NOMO-1 treated with DMSO at 0.1 percent for 48 hours (cell line): ENCODE results near the gene PKP3.
"Not testable (repeated sequence)": the region's sequence is repeated elsewhere in the genome, so short reads cannot be mapped to it uniquely, and the experiment has no call there.

Source experiments
- DNase-seq: peaks from one replicate; lab custom pipeline; 2025; ENCODE audit not compliant: unreplicated experiment; lab: John Stamatoyannopoulos, UW

The PKP3 gene

DNA sequence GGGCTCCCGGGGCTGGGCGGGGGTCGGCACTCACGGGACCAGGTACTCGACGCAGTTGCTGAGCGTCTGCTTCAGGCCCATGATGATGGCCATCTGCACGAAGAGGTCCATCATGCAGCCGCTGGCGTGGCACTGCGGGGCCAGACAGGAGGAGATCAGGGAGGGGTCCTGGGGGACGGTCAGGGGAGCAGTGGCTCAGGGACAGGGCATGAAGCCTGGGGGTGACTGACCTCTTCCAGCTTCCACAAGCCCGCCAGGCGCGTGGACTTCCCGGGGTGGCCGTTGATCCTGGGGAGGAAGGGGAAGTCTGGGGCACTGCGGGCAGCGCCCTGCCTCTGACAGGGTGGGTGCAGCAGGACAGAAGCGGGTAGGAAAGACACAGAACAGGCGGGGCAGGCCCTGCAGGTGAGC lies 26.9 kb downstream of the PKP3 start:
- no peak for DNase-seq

DNA sequence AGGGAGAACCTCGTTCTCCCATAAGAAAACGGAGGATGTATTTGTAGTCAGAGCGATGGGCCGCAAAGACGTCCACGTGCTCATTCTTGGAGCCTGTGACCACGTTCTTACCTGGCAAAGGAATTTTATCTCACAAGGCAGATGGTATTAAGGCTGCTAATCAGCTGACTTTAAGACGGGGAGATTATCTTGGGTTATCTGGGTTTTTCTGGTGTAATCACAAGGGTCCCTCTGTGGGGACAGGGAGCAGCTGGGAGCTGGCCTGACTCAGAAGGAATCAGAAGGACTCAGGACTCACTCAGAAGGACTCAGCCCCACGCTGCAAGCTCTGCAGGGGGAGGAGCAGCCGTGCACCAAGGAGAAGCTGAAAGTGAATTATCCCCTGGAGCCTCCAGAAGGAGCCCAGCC lies 28.2 kb downstream of the PKP3 start:
- no peak for DNase-seq

DNA sequence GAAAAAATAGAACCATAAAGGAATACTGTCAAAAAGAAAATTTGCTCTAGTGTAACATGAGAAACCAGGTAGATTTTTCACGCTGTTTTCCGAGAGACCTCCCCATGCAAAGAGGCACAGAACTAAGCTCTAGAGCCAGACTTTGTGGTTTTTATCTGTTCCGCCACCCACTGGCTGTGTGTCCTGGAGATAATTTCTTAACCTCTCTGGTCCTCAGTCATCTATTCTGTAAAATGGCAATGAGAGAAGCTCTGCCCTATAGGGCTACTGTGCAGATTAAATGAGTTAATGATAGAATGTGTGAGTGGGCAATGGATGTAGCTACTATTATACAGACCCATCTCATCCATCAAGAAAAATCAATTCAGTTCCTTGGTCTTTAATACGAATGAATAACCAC lies 30.2 kb downstream of the PKP3 start:
- DNase-seq = no peak

DNA sequence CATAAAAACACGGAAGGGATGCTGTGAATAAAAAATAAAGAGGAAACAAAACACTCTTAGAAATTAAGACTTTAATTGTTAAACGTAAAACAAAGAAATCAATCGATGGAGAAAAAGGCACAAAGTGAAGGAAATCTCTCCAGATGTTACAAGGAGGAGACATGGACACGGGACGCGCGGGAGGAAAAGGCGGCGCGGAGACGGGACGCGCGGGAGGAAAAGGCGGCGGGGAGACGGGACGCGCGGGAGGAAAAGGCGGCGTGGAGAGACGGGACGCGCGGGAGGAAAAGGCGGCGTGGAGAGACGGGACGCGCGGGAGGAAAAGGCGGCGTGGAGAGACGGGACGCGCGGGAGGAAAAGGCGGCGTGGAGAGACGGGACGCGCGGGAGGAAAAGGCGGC lies 30.8 kb downstream of the PKP3 start:
- DNase-seq = not testable (repeated sequence)

DNA sequence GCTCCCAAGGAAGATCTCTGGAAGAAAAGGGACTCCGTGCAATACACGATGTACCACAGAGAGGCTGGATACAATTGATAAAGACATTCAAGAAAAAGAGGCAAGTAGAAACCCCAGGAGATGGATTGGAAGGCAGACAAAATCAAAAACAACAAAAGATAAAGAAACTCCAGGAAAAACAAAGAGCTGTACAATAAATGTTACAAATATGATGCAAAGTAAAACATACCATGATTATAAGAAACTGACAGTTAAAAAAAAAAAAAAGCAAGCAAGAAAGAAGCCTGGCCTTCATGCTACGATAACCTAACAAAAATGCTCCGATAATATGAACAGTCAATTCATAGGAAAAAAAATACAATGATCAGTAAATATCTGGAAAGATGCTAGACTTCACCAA lies 31.3 kb downstream of the PKP3 start:
- DNase-seq = no peak

DNA sequence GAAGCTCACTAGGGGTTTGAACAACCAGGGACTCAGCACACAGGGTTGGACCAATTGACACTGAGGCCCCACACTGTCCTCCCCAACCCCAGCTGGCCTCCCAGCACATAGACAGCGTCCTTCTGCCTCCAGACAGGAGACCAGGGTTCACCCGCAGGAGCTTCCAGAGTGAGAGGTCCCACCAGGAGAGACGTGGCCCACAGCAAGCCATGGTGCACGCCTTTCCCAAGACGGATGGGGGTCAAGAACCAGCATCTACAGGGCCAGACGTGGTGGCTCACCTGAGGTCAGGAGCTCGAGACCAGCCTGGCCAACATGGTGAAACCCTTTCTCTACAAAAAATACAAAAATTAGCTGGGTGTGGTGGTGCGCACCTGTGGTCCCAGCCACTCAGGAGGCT lies 32.8 kb downstream of the PKP3 start:
- no peak for DNase-seq

DNA sequence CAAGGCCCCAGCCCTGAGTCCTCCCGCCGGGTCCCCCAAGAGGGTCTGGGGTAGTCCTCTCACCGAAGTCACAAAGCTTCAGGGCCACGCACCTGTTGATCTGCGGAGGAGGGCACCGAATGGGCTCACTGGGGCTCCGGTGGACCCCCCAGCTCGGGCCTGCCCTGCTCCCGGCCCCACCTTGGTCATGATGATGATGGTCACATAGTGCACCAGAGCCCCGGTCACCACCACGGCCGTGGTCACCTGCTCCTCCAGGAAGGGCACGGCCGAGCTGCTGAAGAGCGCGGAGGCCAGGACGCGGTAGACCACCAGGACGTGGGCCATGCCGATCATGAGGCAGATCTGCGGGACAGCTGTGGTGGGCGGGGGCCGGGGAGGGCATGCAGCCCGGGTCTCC lies 34.3 kb downstream of the PKP3 start:
- no peak for DNase-seq

DNA sequence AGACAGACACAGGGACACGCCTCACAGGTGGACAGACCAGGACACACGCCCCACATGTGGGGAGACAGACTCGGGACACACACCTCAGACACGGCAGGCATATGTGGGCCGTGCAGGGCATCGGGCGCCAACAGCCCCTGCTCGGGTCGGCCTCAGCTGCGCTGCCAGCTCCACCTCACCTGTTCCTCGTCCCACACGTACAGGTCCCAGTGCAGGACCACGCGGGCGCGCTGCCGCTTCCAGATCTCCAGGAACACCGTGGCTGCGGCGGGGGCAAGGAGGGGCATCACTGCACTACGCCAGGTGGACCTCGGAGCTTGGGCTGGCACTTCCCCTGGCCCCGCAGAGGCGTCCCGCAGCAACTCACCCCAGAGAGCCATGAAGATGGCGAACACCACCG lies 35.4 kb downstream of the PKP3 start:
- DNase-seq = no peak

DNA sequence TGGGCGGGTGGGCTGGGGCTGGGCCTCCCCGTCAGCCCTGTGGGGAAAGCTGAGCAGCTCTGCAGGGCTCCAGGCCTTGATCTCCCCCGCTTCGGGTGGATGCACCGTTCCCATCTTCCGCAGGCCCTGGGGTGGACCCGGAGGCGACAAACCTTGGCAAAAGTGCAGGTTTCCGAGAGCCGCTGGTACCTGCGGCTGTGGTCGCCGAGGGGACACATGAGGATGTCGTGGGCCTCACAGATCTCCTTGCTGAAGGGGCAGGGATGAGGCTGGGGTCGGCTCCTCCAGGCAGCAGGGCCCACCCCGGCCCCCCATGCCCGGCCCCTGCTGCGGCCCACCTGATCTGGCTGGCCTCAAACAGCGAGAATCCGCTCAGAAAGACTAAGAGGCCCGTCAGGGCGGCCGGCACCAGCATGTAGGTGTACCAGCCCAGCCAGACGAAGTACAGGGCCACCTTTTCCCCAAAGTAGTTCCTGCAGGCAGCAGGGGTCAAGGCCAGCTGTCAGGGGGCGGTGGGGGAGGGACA lies 36.0 kb downstream of the PKP3 start:
- DNase-seq = no peak

DNA sequence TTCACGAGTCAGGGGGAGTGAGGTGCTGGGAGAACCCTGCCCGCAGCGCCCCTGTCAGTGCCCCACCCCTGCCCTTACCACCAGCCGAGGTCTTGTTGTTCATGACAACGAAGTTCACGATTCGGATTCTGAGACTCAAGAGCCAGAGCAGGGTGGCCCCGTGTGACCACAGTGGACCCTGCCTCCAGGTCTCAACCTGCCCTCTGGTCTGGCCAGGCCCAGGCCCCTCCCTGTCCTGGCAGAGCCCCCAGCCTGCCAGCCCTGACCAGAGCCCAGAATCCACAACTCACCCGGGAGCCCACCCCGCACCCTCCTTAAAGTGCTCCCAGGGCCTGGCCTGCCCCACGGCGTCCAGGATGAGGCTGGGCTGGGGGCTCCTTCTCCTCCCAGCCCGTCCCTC lies 37.9 kb downstream of the PKP3 start:
- DNase-seq = no peak

DNA sequence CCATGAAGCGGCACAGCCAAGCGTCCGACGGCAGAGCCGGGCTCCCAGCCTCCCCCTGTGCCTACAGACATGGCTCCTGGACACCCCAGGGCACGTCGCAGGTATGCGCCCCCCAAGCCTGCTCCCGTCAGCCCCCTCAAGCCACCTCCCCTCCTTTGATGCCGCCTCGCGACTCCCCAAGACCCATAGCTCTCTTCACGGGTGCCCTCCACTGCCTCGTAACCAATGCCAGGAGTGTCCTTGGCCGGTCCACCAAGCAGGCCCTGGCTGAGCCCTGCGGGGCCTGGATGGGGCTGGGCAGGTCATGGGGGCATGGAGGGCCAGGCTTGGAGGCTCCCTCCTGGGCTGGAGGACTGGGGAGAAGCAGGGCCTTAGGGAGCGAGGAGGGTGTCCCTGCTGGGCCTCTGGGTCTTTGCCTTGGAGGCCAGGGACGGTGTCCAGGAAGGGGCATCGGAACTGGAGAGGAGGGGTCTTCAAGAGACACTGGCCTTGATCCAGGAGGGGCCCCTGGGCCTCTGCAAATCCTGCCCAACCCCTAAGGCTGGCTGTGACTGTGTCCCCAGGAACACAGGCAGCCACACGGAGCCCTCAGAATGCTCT lies 38.6 kb downstream of the PKP3 start:
- DNase-seq = no peak

DNA sequence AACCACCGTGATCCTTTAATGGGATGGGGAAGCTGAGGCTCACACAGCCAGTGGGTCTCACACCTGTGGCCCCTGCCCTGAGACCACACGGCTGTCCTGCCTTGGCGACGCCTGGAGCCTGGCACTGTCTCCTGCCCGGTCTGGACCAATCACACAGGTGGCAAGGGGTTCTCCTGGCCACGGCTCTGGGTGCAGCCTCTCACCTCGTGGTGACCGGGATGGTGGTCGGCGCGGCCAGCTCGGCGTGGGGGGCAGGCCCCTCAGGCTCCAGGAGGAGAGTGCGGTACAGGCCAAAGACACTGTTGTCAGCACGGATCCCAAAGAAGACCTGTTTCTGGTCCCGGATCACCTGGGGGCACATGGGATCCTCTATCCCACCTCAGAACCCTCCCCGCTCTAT lies 39.1 kb downstream of the PKP3 start:
- no peak for DNase-seq

DNA sequence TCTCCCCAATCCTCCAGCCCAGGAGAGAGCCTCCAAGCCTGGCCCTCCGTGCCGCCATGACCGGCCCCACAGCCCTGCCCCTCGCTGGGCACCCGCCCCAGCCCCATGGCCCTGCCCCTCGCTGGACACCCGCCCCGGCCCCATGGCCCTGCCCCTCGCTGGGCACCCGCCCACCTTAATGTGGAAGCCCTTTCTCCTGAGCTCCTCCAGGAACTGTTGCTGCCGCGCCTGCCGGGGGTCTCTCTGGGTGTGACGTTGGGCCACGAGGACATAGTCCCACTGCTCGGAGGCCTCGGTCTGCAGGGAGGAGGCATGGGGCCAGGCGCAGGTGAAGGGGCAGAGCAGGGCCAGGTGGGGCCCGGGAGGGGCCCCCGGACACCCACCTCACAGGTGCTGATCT lies 39.6 kb downstream of the PKP3 start:
- DNase-seq = no peak

DNA sequence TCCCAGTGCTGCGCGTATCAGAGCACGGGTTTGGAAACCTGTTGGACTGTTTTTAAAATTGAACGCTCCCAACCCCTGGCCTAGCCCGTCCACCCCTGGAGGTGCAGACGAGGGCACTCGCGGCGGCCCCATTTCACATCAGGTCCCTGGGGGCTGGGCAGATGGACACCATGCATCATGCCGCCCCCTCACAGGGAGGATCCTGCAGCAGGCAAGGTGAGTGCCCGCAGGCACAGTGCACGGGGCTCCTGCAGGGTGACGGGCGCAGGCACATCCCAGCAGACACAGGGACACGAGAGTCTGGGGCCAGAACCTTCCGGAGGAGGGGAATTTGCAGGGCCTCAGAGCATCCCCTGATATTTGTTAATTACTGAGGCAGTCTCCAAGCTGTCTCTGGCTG lies 40.5 kb downstream of the PKP3 start:
- DNase-seq = no peak

DNA sequence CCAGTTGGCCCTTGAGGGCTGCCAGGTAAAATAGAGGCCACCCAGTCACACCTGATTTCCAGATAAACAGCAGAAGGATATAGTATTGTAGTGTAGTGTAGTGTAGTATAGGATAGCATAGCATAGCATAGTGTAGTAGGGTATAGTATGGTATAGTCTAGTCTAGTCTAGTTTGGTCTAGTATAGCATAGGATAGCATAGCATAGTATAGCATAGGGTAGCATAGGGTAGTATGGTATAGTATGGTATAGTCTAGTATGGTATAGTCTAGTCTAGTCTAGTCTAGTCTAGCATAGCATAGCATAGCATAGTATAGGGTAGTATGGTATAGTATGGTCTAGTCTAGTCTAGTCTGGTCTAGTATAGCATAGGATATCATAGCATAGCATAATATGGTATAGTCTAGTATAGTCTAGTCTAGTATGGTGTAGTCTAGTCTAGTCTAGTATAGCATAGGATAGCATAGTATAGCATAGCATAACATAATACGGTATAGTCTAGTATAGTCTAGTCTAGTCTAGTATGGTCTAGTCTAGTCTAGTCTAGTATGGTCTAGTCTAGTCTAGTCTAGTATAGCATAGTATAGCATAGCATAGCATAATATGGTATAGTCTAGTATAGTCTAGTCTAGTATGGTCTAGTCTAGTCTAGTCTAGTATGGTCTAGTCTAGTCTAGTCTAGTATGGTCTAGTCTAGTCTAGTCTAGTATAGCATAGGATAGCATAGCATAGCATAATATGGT lies 41.2 kb downstream of the PKP3 start:
- DNase-seq = not testable (repeated sequence)

DNA sequence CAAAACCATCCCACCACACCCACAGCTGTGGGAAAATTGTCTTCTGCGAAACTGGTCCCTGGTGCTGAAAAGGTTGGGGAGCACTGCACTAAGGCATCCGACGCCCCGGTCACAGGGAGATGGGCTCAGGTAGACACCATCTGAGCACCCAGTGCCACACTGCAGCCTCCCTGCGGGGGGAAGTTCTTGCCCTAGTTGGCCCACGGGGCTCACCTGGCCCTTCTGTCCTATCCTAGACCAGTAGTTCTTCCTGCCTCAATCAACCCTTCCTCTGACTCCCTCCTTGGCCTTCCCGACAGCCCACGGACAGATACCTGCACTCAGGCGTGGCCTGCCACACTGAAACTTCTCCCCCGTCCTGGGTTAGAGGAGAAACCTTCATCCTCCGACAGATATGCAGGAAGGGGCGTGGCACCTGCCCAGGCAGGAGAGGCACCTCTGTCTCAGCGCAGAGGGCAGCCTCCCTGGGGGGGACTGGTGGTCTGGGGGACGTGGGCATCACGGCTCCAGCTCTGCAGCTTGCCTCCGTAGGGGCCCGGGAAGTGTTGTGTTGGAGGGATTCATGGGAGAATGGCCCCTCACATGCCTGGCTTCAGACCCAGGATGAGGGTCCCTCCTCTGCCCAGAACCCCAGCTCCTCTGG lies 43.3 kb downstream of the PKP3 start:
- DNase-seq = no peak

DNA sequence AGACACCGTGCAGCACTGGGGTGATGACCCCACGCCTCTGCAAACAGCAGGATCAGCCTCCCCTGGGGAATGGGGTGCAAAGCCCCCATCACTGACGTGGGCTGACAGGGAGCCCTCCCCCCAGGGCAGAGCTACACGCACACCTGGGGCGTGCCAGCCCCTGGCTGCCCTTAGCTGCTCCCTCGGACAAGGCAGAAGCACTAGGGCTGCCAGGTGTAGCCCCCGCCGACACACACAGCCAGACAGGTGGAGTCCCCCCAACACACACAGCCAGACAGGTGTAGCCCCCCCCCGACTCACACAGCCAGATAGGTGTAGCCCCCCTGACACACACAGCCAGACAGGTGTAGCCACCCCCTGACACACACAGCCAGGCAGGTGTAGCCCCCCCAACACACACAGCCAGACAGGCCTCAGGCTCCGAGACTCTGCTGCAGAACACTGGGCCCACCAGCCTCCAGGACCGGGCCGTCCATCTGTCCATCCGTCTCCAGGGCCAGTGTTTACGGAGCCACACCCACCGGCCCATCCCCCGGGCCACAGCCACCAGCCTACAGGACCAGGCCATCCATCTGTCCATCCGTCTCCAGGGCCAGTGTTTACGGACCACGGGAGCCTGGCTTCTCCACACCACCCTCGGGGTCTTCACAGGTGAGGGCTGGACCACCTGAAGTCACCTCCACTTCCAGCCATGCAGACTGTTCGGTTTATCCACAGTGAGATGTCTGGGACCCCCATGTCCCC lies 44.3 kb downstream of the PKP3 start:
- no peak for DNase-seq

DNA sequence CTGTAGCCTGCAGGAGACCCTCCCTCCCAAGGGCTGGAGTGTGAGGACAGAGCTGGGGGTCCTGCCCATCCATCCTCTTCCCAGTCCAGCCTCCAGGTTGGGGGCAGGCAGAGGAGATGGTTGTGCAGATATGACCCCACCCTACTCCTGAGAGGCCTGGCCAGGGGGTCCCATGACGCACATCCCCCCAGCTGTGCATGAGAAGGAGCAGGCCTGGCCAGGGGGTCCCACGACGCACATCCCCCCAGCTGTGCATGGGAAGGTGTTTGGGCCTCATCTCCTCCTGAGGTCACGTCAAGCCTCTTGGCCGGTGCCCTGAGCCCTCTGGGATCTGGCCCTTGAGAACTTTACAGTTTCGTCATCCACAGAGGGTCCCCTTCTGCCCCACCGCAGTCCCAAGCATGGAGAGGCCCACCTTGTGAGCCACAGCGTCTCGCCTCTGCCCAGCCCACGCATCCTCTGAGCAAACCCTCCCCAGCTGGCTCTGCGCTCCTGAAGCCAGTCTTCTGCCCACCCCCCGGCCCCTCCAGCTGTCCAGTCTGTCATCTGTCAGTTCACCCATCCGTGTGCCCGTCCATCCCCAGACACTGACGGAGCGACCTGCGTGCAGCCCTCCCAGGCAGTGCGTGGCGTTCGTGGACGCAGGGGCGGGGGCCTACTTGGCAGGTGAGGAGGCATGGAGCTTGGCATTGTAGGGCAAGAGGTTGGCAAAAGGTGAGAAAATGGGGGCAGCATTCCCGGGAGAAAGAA lies 45.5 kb downstream of the PKP3 start:
- no peak for DNase-seq

DNA sequence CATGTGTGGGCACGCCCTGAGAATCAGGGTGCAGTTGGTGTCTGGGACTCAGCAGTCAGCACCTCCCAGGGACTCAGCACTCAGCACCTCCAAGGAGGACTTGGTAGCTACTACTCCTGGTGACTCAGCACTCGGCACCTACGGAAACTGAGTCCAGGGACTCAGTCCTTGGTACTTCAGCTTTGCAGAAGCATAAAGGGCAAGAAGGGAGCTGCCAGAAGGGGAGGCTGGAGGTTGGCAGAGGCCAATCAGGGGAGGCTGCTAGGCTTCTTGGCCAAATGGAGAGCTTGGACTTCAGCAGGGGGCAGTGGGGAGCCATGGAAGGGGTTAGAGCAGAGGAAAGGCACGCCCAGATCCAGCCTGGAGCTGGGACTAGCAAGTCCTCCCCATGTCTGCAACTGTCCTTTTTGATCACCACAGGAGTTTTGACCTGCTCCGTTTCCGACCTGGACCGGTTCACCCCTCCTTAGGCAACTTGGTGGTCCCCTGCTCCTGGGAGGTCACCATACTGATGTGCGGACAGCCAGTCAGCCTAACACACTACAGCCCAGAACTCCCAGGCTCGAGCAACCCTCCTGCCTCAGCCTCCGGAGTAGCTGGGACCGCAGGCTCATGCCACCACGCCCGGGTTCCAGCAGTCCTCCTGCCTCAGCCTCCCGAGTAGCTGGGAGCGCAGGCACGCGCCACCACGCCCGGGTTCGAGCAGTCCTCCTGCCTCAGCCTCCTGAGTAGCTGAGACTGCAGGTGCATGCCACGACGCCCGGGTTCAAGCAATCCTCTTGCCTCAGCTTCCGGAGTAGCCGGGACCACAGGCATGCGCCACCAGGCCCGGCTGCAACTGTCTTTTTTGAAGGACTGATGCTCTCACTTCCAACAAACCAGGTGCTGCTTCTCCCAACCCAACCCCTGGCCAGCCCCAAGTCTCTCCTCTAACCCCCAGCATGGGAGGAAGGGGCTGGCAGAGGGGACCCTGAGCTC lies 46.3 kb downstream of the PKP3 start:
- no peak for DNase-seq

DNA sequence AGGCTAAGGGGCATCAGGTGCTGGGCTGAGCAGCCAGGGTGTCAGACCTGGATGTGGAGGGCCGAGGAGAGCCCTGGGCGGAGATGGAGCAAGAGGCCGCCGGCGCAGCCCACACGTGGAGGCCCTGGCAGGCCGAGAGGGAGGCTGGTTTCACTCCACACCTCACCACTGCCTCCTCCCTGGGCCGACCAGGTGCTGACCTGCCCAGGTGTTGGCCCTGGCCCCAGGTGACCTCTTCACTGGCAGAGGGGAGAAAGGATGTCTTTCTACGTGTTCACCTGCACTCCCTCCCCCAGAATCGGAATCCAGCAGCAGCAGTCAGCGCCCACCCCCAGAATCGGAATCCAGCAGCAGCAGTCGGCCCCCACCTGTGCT lies 47.0 kb downstream of the PKP3 start:
- no peak for DNase-seq
